ENCODE data around the gene PNPLA7.
"Not testable (repeated sequence)": the region's sequence is repeated elsewhere in the genome, so short reads cannot be mapped to it uniquely, and the experiment has no call there.

Gene PNPLA7

DNA sequence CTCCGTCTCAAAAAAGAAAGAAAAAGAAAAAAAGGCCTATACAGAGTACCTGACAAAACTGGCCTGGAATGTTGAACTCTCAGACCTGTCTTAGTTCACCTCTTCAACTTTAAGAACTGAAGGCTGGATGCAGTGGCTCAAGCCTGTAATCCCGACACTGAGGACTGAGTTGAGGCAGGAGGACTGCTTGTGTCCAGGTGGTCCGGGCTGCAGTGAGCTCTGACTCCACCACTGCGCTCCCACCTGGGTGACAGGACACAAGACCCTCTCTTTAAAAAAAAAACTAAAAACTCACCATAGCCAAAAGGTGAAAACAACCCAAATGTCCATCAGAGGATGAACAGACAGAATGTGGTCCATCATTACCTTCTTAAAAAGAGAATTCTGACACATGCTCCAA lies 7.9 kb upstream of the PNPLA7 start:
- H3K4me3 ChIP-seq (ENCODE audit: low read length), result no peak overlapping the region
- TF ChIP-seq CTCF (conservative IDR thresholded peaks at IDR 0.05; ENCODE audit: low read depth, low read length), result no peak
- no peak for DNase-seq (ENCODE audit: low read depth)

- DNase-seq (ENCODE audit: low read depth), result no peak
- no peak for TF ChIP-seq CTCF (conservative IDR thresholded peaks at IDR 0.05; ENCODE audit: low read depth, low read length)
- no peak overlapping the region for H3K4me3 ChIP-seq (ENCODE audit: low read length)
Observed at GRCh38 chr9:137556069-137556838, 6.1 kb upstream of the PNPLA7 start.

DNA sequence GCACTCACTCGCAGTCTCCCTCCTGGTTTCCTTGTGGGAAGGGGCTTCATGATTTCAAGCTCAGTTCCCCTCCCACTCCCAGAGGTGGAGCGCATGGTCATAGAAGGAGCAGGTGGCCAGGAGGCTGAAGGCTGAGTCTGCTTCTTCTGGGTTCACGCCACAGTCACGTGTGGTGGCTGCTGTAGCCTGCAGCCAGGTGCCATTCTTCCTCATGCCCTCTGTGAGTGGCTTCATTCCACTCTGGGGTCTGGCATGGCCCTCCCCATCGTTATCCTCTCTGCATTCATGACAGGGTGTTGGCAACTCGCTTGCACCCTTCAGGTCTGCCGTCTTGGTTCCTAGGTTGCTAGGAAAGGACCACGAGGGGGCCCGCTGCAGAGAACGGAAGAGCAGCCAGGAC lies 5.0 kb upstream of the PNPLA7 start:
- DNase-seq (ENCODE audit: low read depth), result no peak
- TF ChIP-seq CTCF (conservative IDR thresholded peaks at IDR 0.05; ENCODE audit: low read depth, low read length), result no peak

DNA sequence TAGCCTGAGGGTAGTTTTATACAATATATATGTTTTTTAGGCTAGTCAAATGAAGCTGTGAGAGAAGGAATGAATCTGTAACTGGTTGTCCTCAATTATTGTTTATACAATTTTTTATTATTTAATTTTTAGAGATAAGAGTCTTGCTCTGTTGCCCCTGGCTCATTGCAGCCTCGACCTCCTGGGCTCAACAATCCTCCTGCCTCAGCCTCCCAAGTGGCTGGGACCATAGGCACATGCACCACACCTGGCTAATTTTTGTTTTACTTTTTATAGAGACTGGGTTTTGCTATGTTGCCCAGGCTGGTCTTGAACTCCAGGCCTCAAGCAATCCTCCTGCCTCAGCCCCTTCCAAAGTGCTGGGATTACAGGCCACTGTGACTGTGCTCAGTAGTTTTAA lies 4.1 kb upstream of the PNPLA7 start:
- H3K4me3 ChIP-seq (ENCODE audit: low read length), result no peak overlapping the region
- TF ChIP-seq CTCF (conservative IDR thresholded peaks at IDR 0.05; ENCODE audit: low read depth, low read length), result no peak
- DNase-seq (ENCODE audit: low read depth), result no peak

More for the DNA sequence above, 5.0 kb upstream of the PNPLA7 start:
- no peak overlapping the region for H3K4me3 ChIP-seq (ENCODE audit: low read length)

GRCh38 chr9:137553654-137554053 lies 3.5 kb upstream of the PNPLA7 start:
- not testable (repeated sequence) for DNase-seq (ENCODE audit: low read depth)

GRCh38 chr9:137552022-137552768 lies 2.0 kb upstream of the PNPLA7 start:
- no peak for DNase-seq (ENCODE audit: low read depth)
- peak overlapping the region; percentile 74 for H3K4me3 ChIP-seq (ENCODE audit: low read length)
- no peak for TF ChIP-seq CTCF (conservative IDR thresholded peaks at IDR 0.05; ENCODE audit: low read depth, low read length)

More at GRCh38 chr9:137553654-137554053, 3.5 kb upstream of the PNPLA7 start:
- not testable (repeated sequence) for H3K4me3 ChIP-seq (ENCODE audit: low read length)

GRCh38 chr9:137551264-137552021 lies 1.2 kb upstream of the PNPLA7 start, which contains the start of gene MRPL41:
Gene MRPL41, plus strand, starts transcription at chr9:137551879. Its CDS starts 203 bp downstream, at chr9:137552082.
- no peak for DNase-seq (ENCODE audit: low read depth)
- peak within 1 kb of the TSS; percentile 74 for H3K4me3 ChIP-seq (ENCODE audit: low read length)
- peak; percentile 59 for TF ChIP-seq CTCF (conservative IDR thresholded peaks at IDR 0.05; ENCODE audit: low read depth, low read length)

DNA sequence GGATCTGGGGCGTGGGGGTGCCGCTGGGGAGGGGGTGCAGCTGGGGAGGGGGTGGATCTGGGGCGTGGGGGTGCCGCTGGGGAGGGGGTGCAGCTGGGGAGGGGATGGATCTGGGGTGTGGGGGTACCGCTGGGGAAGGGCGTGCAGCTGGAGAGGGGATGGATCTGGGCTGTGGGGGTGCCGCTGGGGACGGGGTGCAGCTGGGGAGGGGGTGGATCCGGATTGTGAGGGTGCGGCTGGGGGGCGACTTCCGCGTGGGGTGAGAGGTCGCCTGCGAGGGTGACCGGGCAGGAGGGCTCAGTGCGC lies 709 bp upstream of the PNPLA7 start:
- not testable (repeated sequence) for DNase-seq (ENCODE audit: low read depth)
- peak overlapping the region; percentile 55 for H3K4me3 ChIP-seq (ENCODE audit: low read length)
